Posterior cingulate gyrus (tissue), 11 donors: ENCODE results near the gene ACADS.

Experiments used
- DNase-seq, 10 donors: peaks; one replicate each; pipeline versions ENCODE4 v3.0.0 to v3.0.0-alpha.2; 2020 to 2021; ENCODE audit warnings: mixed read lengths in 3 of 10
- intact Hi-C: fragments of 100-400 bp; cut with DNase I; formaldehyde crosslinking; loops from one replicate; pipeline ENCODE4 v1.15.1; 2023

Gene ACADS

GRCh38 chr12:120744922-120745493 lies 19.4 kb downstream of the ACADS start:
- intact Hi-C loops, result no loop called here
- DNase-seq, result peak in 1 of 10 donors; percentile 44

- peak in 1 of 10 donors; percentile 1 for DNase-seq
- intact Hi-C loops, result no loop called here
Observed at GRCh38 chr12:120748242-120748641, 22.6 kb downstream of the ACADS start.

- DNase-seq, result no peak
- intact Hi-C loops, result no loop called here
Observed at GRCh38 chr12:120749256-120749655, 23.6 kb downstream of the ACADS start.

GRCh38 chr12:120750806-120751205 lies 25.2 kb downstream of the ACADS start:
- intact Hi-C loops, result no loop called here
- DNase-seq, result peak in 1 of 10 donors; percentile 4

GRCh38 chr12:120751389-120751788 lies 25.8 kb downstream of the ACADS start:
- intact Hi-C loops, result no loop called here
- DNase-seq, result peak in 1 of 10 donors; percentile 25

GRCh38 chr12:120754792-120755191 lies 29.2 kb downstream of the ACADS start:
- intact Hi-C loops, result no loop called here
- no peak for DNase-seq

GRCh38 chr12:120755269-120755668 lies 29.6 kb downstream of the ACADS start:
- intact Hi-C loops, result no loop called here

GRCh38 chr12:120757226-120757742 lies 31.7 kb downstream of the ACADS start:
- DNase-seq, result no peak
- intact Hi-C loops, result no loop called here

More at GRCh38 chr12:120755269-120755668, 29.6 kb downstream of the ACADS start:
- no peak for DNase-seq

- intact Hi-C loops, result no loop called here
Observed at GRCh38 chr12:120757949-120758348, 32.3 kb downstream of the ACADS start.

GRCh38 chr12:120758798-120759590 lies 33.4 kb downstream of the ACADS start:
- intact Hi-C loops, result no loop called here

More at GRCh38 chr12:120757949-120758348, 32.3 kb downstream of the ACADS start:
- no peak for DNase-seq

GRCh38 chr12:120759591-120760348 lies 34.1 kb downstream of the ACADS start:
- intact Hi-C loops, result loop anchor here (5.0 kb wide), 1 partner anchor 143 kb away; the partner anchor contains the start of gene SPPL3
- DNase-seq, result no peak

More at GRCh38 chr12:120758798-120759590, 33.4 kb downstream of the ACADS start:
- no peak for DNase-seq

- intact Hi-C loops, result loop anchor here (5.0 kb wide), 1 partner anchor 142 kb away; the partner anchor contains the start of gene SPPL3
- no peak for DNase-seq
Observed at GRCh38 chr12:120760349-120761254, 35.0 kb downstream of the ACADS start.

- DNase-seq, result no peak
- intact Hi-C loops, result loop anchor here (5.0 kb wide), 1 partner anchor 141 kb away; the partner anchor contains the start of gene SPPL3
Observed at GRCh38 chr12:120761519-120761934, 35.9 kb downstream of the ACADS start.

- DNase-seq, result no peak
- intact Hi-C loops, result loop anchor here (5.0 kb wide), 1 partner anchor 140 kb away; the partner anchor contains the start of gene SPPL3
Observed at GRCh38 chr12:120762086-120762485, 36.5 kb downstream of the ACADS start.

GRCh38 chr12:120763250-120763649 lies 37.6 kb downstream of the ACADS start:
- DNase-seq, result no peak
- intact Hi-C loops, result loop anchor here (5.0 kb wide), 1 partner anchor 139 kb away; the partner anchor contains the start of gene SPPL3

- no peak for DNase-seq
- intact Hi-C loops, result loop anchor here (5.0 kb wide), 1 partner anchor 137 kb away; the partner anchor contains the start of gene SPPL3
Observed at GRCh38 chr12:120764816-120765215, 39.2 kb downstream of the ACADS start.

GRCh38 chr12:120766566-120766965 lies 40.9 kb downstream of the ACADS start:
- DNase-seq, result no peak

GRCh38 chr12:120767071-120768024 lies 41.7 kb downstream of the ACADS start:
- intact Hi-C loops, result no loop called here
- DNase-seq, result no peak

More at GRCh38 chr12:120766566-120766965, 40.9 kb downstream of the ACADS start:
- intact Hi-C loops, result no loop called here
